ENCODE measurements around the gene ARVCF. TPM values are rescaled to one million over a fixed set of nuclear protein-coding genes. Genes with fewer than 3 reads are reported as not detected.

ARVCF gene
- total and polyA plus RNA-seq, 2 donors (not counting 3 experiments of a cell fraction or from before 2014, with no cell fraction given): 81.3 to 105 TPM

DNA sequence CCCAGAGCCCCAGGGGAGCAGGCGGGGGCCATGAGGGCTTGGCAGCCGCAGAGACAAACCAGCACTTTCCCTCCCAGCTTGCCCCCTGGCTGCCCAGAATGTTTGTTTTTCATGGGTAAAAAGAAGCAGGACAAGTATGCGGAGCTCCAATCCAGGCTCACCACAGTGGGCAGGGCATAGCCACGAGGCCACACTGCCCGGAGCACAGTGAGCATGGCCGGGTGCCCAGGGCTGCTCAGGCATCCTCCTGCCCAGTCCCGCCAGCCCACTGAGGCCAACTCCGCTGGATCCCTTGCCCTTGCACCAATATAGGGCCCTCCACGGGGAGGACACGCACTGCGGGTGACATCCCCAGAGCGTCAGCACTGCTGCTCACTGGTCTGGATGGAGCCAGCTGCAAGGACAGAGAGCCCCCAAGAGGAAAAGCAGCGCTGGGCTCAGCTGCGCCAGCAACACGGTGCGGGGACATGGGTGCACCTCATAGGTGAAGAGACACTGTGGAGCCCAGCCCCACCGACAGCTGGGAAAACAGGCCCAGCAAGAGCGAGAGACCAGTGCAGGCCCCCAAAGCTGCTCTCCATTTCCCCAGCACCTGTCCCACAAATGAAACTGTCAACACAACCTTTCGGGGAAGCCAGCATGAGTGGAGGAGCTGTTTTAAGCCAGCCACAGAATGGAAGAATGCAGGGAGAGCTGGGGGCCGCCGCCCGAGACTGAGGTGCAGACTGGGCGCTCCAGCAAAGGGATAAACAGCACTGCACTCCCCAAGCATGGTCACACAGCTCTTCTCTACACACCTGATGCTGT lies 24.8 kb downstream of the ARVCF start:
- no peaks in the 10 kb centered on the region for H3K27me3 ChIP-seq (ENCODE audit: control insufficient read depth in 2 of 2, insufficient read depth in 2 of 2, low read length in 2 of 2)
- no peaks in the 10 kb centered on the region for H3K36me3 ChIP-seq (ENCODE audit: control insufficient read depth in 2 of 2, extremely low read depth in 1 of 2, insufficient read depth in 2 of 2, low read length in 2 of 2)
- dilution Hi-C loops (cut with MboI; ENCODE audit: extremely low pct_ligation_motif_present, low sequenced_read_pairs) (no loop called here), intact Hi-C loops (cut with micrococcal nuclease) (no loop called here)
- H3K9me3 ChIP-seq (replicated peaks; ENCODE audit: control insufficient read depth, insufficient read depth, low read length): no peaks in the 10 kb centered on the region
- no peak overlapping the region for H2AFZ ChIP-seq (ENCODE audit: low read depth, low read length)
- no peaks in the 10 kb centered on the region for H3K4me1 ChIP-seq (ENCODE audit: control insufficient read depth, extremely low read depth, insufficient read depth, low read length)
- no peak overlapping the region for H3K4me3 ChIP-seq (replicated peaks in 1 of 3; ENCODE audit: insufficient read depth in 1 of 3, low read depth in 1 of 3, low read length in 3 of 3)
- no peak for DNase-seq (ENCODE audit: low read depth, low spot score)
- H4K20me1 ChIP-seq (replicated peaks; ENCODE audit: control insufficient read depth, extremely low read depth, insufficient read depth, low read length): no peaks in the 10 kb centered on the region
- no peak overlapping the region for H3K27ac ChIP-seq (ENCODE audit: insufficient read depth, low read depth, low read length)
- no TSS peak for BruUV-seq (replicated peaks)
- H3K9me1 ChIP-seq (replicated peaks; ENCODE audit: control insufficient read depth, extremely low read depth, insufficient read depth, low read length): no peaks in the 10 kb centered on the region
- H3K9ac ChIP-seq (replicated peaks; ENCODE audit: extremely low read depth, insufficient read depth, low read length): no peak overlapping the region
- TF ChIP-seq CTCF (IDR thresholded peaks at IDR 0.05; ENCODE audit: extremely low read depth in 1 of 2, insufficient read depth in 1 of 2, low read depth in 1 of 2, low read length in 2 of 2): no peak
- TF ChIP-seq MYC (IDR thresholded peaks at IDR 0.05; ENCODE audit: low read depth, low read length): no peak
- TF ChIP-seq MAX (IDR thresholded peaks at IDR 0.05; ENCODE audit: insufficient read depth, insufficient read length): no peak
- no peak for TF ChIP-seq GATA2 (IDR thresholded peaks at IDR 0.05; ENCODE audit: insufficient read depth, insufficient read length, low read depth, low read length)
- no peak for TF ChIP-seq JUN (IDR thresholded peaks at IDR 0.05; ENCODE audit: borderline replicate concordance, insufficient read depth, insufficient read length, low read depth)
- TF ChIP-seq POLR2A (IDR thresholded peaks at IDR 0.05; ENCODE audit: low read depth, low read length): no peak
- TF ChIP-seq EZH2 (IDR thresholded peaks at IDR 0.05; ENCODE audit: borderline replicate concordance, low read depth, low read length, severe bottlenecking): no peak
- no peak for TF ChIP-seq POLR2AphosphoS5 (IDR thresholded peaks at IDR 0.05; ENCODE audit: insufficient read depth, low read depth, low read length)
- no peak for TF ChIP-seq FOS (IDR thresholded peaks at IDR 0.05; ENCODE audit: borderline replicate concordance, insufficient read depth, low read length)
- no peak for FAIRE-seq
- no peak overlapping the region for H3K4me2 ChIP-seq (ENCODE audit: insufficient read depth, low read length)
- CTCF ChIA-PET: interaction anchor here (1.7 to 2.5 kb wide), 3 partner anchors 9 to 24 kb away, joined by 4 to 9 read pairs (median 5); no protein-coding TSS in a partner anchor
- POLR2A ChIA-PET: no interaction called here
- no peaks in the 10 kb centered on the region for H3K79me2 ChIP-seq (ENCODE audit: control insufficient read depth, insufficient read depth, low read length)

Measured in endothelial cell of umbilical vein (primary cell).